Thyroid gland (tissue), 4 donors: ENCODE data around the gene C19orf53.
"Not testable (repeated sequence)": the region's sequence is repeated elsewhere in the genome, so short reads cannot be mapped to it uniquely, and the experiment has no call there.

Source experiments
- CTCF ChIP-seq, 6 experiments: fragments of 200-600 bp in 3 of 6; fragments of 450-650 bp in 3 of 6; sonication (generic) in 3 of 6; IDR thresholded peaks; one replicate each; pipeline ENCODE4 v1.5.1; 2016 to 2019; ENCODE audit warnings: antibody characterized with exemption in 6 of 6, mild to moderate bottlenecking in 2 of 6, inconsistent platforms in 1 of 6, moderate library complexity in 1 of 6
- POLR2A ChIP-seq, 2 donors: fragments of 450-650 bp; IDR thresholded peaks; one replicate each; pipeline ENCODE4 v1.6.1; 2017; ENCODE audit warnings: antibody characterized with exemption in 2 of 2, mild to moderate bottlenecking in 2 of 2, moderate library complexity in 1 of 2

- TF ChIP-seq CTCF, POLR2A (IDR thresholded peaks at IDR 0.05): not testable (repeated sequence)
Observed at GRCh38 chr19:13793317-13793716, 19.1 kb downstream of the C19orf53 start.
